ENCODE results near the gene BRIP1.
"Not testable (repeated sequence)": the region's sequence is repeated elsewhere in the genome, so short reads cannot be mapped to it uniquely, and the experiment has no call there.

The BRIP1 gene

GRCh38 chr17:61826866-61827265, 36.5 kb downstream of the BRIP1 start:
- DNase-seq = not testable (repeated sequence)

- not testable (repeated sequence) for DNase-seq
Measured at GRCh38 chr17:61826198-61826597, 37.1 kb downstream of the BRIP1 start.

- DNase-seq = no peak
Measured at GRCh38 chr17:61825448-61826137, 37.7 kb downstream of the BRIP1 start.

- no peak for DNase-seq
Measured at GRCh38 chr17:61822326-61823285, 40.7 kb downstream of the BRIP1 start.

- DNase-seq = no peak
Measured at GRCh38 chr17:61821655-61822054, 41.7 kb downstream of the BRIP1 start.

- DNase-seq = not testable (repeated sequence)
Measured at GRCh38 chr17:61819265-61819664, 44.1 kb downstream of the BRIP1 start.

GRCh38 chr17:61818225-61818624, 45.1 kb downstream of the BRIP1 start:
- no peak for DNase-seq

- DNase-seq = no peak
Measured at GRCh38 chr17:61817452-61817851, 45.9 kb downstream of the BRIP1 start.

GRCh38 chr17:61816538-61816937, 46.8 kb downstream of the BRIP1 start:
- DNase-seq = no peak

- DNase-seq = no peak
Measured at GRCh38 chr17:61815863-61816503, 47.3 kb downstream of the BRIP1 start.

- DNase-seq = no peak
Measured at GRCh38 chr17:61814485-61814884, 48.8 kb downstream of the BRIP1 start.

GRCh38 chr17:61813211-61813610, 50.1 kb downstream of the BRIP1 start:
- DNase-seq = no peak

GRCh38 chr17:61812747-61813146, 50.6 kb downstream of the BRIP1 start:
- DNase-seq = no peak

GRCh38 chr17:61809816-61810392, 53.4 kb downstream of the BRIP1 start:
- DNase-seq = no peak

GRCh38 chr17:61808442-61808841, 54.9 kb downstream of the BRIP1 start:
- no peak for DNase-seq

- no peak for DNase-seq
Measured at GRCh38 chr17:61806936-61807335, 56.4 kb downstream of the BRIP1 start.

GRCh38 chr17:61806081-61806828, 57.1 kb downstream of the BRIP1 start:
- no peak for DNase-seq

- DNase-seq = no peak
Measured at GRCh38 chr17:61805399-61805798, 57.9 kb downstream of the BRIP1 start.

- no peak for DNase-seq
Measured at GRCh38 chr17:61803796-61804195, 59.5 kb downstream of the BRIP1 start.

GRCh38 chr17:61803216-61803615, 60.1 kb downstream of the BRIP1 start:
- no peak for DNase-seq

- no peak for DNase-seq
Measured at GRCh38 chr17:61799812-61800484, 63.4 kb downstream of the BRIP1 start.

GRCh38 chr17:61797283-61797682, 66.0 kb downstream of the BRIP1 start:
- DNase-seq = no peak

Data from activated naive CD4-positive, alpha-beta T cell (primary cell).